Fibroblast of villous mesenchyme (primary cell): ENCODE data around the gene C12orf57. TPM values are rescaled to one million over a fixed set of nuclear protein-coding genes. Genes with fewer than 3 reads are reported as not detected.

Experiments used
- DNase-seq: peaks from one replicate; pipeline ENCODE4 v3.0.0-alpha.2; 2010; ENCODE audit warnings: low read depth
- H3K4me3 ChIP-seq: 2 replicates; pipeline ENCODE4 v1.5.1; 2011; ENCODE audit warnings: low read depth, mild to moderate bottlenecking, low read length
- total RNA-seq: library from RNA; depleted of rRNA; stranded (reverse); fragments of >200 nt; gene quantifications from 2 replicates; pipeline ENCODE4 v1.2.3, GENCODE V29; 2012
- TF ChIP-seq, protein P1 (sequence below): IDR thresholded peaks from 2 replicates; pipeline ENCODE4 v1.5.1; 2012; ENCODE audit warnings: low read depth, mild to moderate bottlenecking, low read length; ENCODE audit not compliant: insufficient read depth

C12orf57 gene
- total RNA-seq, 1 donor = 96.7 TPM

- TF ChIP-seq, protein P1, sequence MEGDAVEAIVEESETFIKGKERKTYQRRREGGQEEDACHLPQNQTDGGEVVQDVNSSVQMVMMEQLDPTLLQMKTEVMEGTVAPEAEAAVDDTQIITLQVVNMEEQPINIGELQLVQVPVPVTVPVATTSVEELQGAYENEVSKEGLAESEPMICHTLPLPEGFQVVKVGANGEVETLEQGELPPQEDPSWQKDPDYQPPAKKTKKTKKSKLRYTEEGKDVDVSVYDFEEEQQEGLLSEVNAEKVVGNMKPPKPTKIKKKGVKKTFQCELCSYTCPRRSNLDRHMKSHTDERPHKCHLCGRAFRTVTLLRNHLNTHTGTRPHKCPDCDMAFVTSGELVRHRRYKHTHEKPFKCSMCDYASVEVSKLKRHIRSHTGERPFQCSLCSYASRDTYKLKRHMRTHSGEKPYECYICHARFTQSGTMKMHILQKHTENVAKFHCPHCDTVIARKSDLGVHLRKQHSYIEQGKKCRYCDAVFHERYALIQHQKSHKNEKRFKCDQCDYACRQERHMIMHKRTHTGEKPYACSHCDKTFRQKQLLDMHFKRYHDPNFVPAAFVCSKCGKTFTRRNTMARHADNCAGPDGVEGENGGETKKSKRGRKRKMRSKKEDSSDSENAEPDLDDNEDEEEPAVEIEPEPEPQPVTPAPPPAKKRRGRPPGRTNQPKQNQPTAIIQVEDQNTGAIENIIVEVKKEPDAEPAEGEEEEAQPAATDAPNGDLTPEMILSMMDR = no peak
- peak; percentile 87 for DNase-seq
- H3K4me3 ChIP-seq = peak within 1 kb of the TSS; percentile 94
Measured at GRCh38 chr12:6927379-6928021, 16.3 kb upstream of the C12orf57 start, which contains the start of gene ATN1. ATN1 (plus strand) TSS chr12:6927959; CDS start chr12:6934002, 6,043 bp downstream.

GRCh38 chr12:6928022-6928702 lies 15.7 kb upstream of the C12orf57 start:
- no peak for DNase-seq
- H3K4me3 ChIP-seq = peak overlapping the region; percentile 94
- TF ChIP-seq, protein P1 = no peak

DNA sequence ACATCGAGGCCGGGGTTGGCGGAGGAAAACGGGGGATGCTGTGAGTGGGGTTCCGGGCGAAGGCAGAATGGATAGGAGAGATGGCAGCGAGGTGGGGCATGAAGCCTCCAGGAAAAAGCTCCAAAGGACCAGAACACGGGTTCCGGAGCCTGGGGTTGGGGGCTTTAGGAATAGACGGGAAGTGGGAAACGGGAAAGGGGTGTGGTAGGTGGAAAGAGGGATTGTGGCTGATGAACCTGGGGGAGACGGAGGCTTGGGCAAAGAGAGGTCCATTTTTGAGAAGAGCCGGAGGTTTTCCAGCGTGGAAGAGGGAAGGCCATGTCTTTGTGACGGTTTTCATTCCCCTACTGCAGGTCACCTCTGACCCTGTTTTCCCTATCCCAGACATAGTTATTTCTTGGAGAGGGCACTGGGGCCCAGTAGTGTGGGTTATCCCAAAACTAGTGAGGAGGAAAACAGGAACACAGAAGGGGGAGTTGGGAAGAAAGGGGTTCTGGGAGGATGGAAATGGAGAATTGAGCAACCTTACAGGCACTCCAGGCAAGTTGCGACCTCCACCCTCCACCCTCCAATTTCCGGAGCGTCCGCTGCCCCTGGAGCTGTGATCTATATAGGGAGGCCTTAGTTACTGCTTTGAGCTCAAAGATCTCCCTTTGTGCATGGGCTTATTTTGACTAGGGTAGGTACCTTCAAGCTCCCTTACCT lies 15.0 kb upstream of the C12orf57 start:
- H3K4me3 ChIP-seq = peak overlapping the region; percentile 94
- no peak for DNase-seq
- TF ChIP-seq, protein P1 = no peak

DNA sequence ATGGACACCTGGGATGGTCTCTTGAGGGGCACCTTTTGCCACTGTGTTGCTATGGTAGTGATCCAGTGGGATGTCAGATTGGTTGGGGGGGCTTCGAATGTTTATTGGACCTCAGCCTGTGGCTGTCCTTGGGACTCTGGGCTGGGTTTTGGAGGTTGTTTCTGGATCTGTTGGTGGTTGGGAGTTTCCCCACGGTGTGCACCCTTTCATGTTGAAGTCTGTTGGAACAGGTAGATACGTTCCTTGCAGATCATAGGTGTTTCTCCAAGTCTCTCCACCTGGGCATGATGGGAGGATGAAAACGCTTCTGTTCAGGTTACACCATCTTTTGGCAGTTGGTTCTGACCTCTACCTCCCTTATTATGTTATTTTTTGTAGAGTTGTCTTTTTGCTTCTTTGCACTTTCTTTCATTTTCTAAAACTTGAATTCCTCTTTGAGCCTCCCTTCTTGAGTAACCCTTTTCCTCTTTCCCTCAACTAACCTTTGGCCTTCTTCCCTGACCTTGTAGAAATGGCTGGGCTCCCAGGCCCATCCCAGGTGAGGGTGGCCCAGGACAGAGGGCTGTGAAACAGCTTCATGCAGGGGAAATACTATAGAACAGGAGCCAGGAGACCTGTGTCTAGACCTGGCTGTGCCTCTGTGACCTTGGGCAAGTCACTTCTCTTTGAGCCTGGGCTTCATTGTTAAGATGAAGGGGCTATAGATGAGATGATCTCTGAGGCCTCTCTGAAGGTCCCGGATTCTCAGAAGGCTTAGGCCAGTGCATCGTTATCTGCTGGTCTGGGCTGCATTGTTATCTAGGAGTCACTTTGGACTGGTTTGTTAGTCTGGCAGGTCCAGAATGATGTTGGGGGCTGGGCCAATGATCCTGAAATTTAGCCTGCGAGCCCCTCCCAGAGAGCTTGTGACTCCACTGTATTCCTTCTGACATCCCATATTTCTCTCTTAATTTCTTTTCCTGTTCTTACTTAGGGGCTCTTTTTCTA lies 14.1 kb upstream of the C12orf57 start:
- H3K4me3 ChIP-seq = peak overlapping the region; percentile 94
- TF ChIP-seq, protein P1 = no peak
- no peak for DNase-seq

DNA sequence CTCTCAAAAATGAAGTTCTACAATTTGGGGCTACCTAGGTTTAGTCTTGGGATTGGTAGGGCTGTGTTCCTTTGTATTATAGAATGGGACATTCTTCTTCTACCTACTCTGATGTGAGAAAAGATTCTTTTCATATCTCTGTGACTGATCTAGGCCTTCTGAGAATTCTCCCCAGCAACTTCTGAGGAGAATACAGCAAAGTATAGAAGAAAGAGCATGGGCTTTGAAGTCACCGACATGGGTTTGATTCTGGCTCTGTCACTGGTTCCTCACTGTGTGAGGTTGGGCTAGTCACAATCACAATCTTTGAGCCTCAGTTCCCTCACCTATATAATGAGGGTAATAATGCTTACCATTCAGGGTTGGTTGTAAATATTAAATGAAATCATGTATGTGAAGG lies 11.1 kb upstream of the C12orf57 start:
- TF ChIP-seq, protein P1 = no peak
- no peak overlapping the region for H3K4me3 ChIP-seq
- DNase-seq = no peak

- H3K4me3 ChIP-seq = no peak overlapping the region
- TF ChIP-seq, protein P1 = no peak
- peak; percentile 46 for DNase-seq
Measured at GRCh38 chr12:6934110-6934509, 9.7 kb upstream of the C12orf57 start.
